GM23338 (cell line): Measurements from ENCODE around the gene ARHGAP12.

Source experiments
- CREB1 ChIP-seq: fragments of 250-450 bp; sonication (Bioruptor Pico); IDR thresholded peaks from 2 replicates; pipeline ENCODE4 v1.5.0; 2020; ENCODE audit warnings: low read depth, mild to moderate bottlenecking, moderate library complexity
- CTCF ChIP-seq, 2 experiments: fragments of 200-600 bp in 1 of 2; sonication (generic) in 1 of 2; conservative IDR thresholded peaks; 2 replicates each; pipeline versions ENCODE4 v1.5.1 to v1.6.1; 2016 to 2017; ENCODE audit warnings: antibody characterized with exemption in 2 of 2, low read depth in 2 of 2, mild to moderate bottlenecking in 2 of 2, moderate library complexity in 1 of 2
- REST ChIP-seq: IDR thresholded peaks from one replicate; pipeline ENCODE4 v1.6.1; 2018; ENCODE audit warnings: antibody characterized with exemption; ENCODE audit not compliant: unreplicated experiment

- TF ChIP-seq CTCF (conservative IDR thresholded peaks at IDR 0.05; ENCODE audit: low read depth in 2 of 2) (no peak), REST (no peak), CREB1 (CRISPR knock-in tag) (no peak)
Observed at GRCh38 chr10:31958856-31959255, 30.2 kb upstream of the ARHGAP12 start.
